Muscle of arm (tissue), 14 donors: Measurements from ENCODE around the gene HNRNPUL2. TPM values are rescaled to one million over a fixed set of nuclear protein-coding genes. Genes with fewer than 3 reads are reported as not detected.
A peak's percentile ranks its signal among the peaks of the same experiment; 100 is the strongest.
"Not testable (repeated sequence)": the region's sequence is repeated elsewhere in the genome, so short reads cannot be mapped to it uniquely, and the experiment has no call there.

Source experiments
- DNase-seq: peaks from one replicate; pipeline ENCODE4 v3.0.0-alpha.2; 2013
- long read RNA-seq, 11 donors: transcript quantifications; one replicate each; lab custom pipeline, GENCODE V29; 2026
- polyA plus RNA-seq, 12 donors: library from polyadenylated mRNA; unstranded; fragments of 120-200 nt; gene quantifications; one replicate each; pipeline ENCODE4 v1.2.1, GENCODE V29; 2013; ENCODE audit not compliant: insufficient read length in 12 of 12

HNRNPUL2 gene
- 10 to 100 TPM in 11 of 12 donors, not detected in 1; 40.6 to 57.1 (median 49.4) TPM for polyA plus RNA-seq
- long read RNA-seq, donor 1, full-length matches to known transcripts: 4 of 9 reads
- long read RNA-seq, donor 1, partial matches to known transcripts: 5 of 9 reads
- long read RNA-seq, donor 1, other reads (novel, unspliced or antisense): 0 of 9 reads
- long read RNA-seq, donor 2, full-length matches to known transcripts: 4 of 4 reads
- long read RNA-seq, donor 2, partial matches to known transcripts: 0 of 4 reads
- long read RNA-seq, donor 2, other reads (novel, unspliced or antisense): 0 of 4 reads
- long read RNA-seq, donor 3: 0 reads
- long read RNA-seq, donor 4, full-length matches to known transcripts: 2 of 2 reads
- long read RNA-seq, donor 4, partial matches to known transcripts: 0 of 2 reads
- long read RNA-seq, donor 4, other reads (novel, unspliced or antisense): 0 of 2 reads
- long read RNA-seq, donor 5: 0 reads
- long read RNA-seq, donor 6, full-length matches to known transcripts: 2 of 2 reads
- long read RNA-seq, donor 6, partial matches to known transcripts: 0 of 2 reads
- long read RNA-seq, donor 6, other reads (novel, unspliced or antisense): 0 of 2 reads
- long read RNA-seq, donor 7, full-length matches to known transcripts: 2 of 2 reads
- long read RNA-seq, donor 7, partial matches to known transcripts: 0 of 2 reads
- long read RNA-seq, donor 7, other reads (novel, unspliced or antisense): 0 of 2 reads
- long read RNA-seq, donor 8, full-length matches to known transcripts: 6 of 6 reads
- long read RNA-seq, donor 8, partial matches to known transcripts: 0 of 6 reads
- long read RNA-seq, donor 8, other reads (novel, unspliced or antisense): 0 of 6 reads
- long read RNA-seq, donor 9, full-length matches to known transcripts: 1 of 1 reads
- long read RNA-seq, donor 9, partial matches to known transcripts: 0 of 1 reads
- long read RNA-seq, donor 9, other reads (novel, unspliced or antisense): 0 of 1 reads
- long read RNA-seq, donor 10, full-length matches to known transcripts: 3 of 3 reads
- long read RNA-seq, donor 10, partial matches to known transcripts: 0 of 3 reads
- long read RNA-seq, donor 10, other reads (novel, unspliced or antisense): 0 of 3 reads
- long read RNA-seq, donor 11, full-length matches to known transcripts: 3 of 3 reads
- long read RNA-seq, donor 11, partial matches to known transcripts: 0 of 3 reads
- long read RNA-seq, donor 11, other reads (novel, unspliced or antisense): 0 of 3 reads

DNA sequence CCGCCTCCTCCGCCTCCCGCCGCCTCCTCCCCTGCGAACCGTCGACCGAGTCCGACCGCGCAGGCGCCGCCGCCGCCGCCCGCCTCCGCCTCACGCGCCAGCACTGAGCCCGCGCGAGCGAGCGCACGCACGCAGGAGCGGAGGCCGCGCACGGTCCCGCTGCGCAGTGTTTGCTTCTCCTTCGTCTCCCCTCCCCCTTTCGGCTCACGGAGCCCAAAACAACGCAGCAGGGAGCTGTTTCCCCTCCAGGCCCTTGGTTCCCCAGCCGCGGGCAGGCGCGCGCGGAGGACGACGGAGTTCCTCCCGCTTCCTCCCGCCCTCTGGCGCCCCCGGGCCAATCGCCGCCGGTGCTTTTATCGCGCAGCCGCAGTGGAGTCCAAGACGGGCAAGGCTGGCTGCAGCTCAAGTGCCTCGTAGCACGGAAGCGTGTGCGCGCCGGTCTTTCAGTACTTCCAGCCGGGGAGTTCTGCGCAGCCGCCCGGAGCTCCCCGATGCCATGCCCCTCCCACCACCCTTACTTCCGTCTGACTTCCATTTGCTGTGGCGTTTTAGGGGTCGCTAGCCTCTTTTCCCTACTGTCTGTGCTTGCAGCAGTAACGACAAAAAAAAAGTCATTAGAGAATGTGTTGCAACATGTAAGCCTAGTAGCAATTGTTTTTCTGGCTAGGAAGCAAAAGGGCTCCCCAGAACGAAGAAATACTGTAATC lies at the start of gene HNRNPUL2:
Gene HNRNPUL2 (minus strand): TSS at position 293 of the 707 bp plus-strand sequence. CDS start 301 bp downstream, outside the sequence.
- DNase-seq: peak; percentile 100

DNA sequence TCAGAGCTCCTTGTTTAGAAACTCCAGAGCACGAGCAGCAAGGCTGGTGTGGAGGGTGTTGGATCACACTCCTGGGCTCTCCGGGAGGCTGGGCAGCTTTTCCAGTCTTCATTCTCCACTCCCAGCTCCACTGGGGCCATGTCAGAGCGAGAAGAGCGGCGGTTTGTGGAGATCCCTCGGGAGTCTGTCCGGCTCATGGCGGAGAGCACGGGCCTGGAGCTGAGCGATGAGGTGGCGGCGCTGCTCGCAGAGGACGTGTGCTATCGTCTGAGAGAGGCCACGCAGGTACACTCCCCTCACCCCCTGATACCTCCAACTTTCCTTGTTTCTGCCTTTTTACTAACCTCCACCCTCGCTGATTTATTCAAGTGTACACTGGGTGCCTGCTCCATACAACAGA lies 48.4 kb upstream of the HNRNPUL2 start:
- no peak for DNase-seq

DNA sequence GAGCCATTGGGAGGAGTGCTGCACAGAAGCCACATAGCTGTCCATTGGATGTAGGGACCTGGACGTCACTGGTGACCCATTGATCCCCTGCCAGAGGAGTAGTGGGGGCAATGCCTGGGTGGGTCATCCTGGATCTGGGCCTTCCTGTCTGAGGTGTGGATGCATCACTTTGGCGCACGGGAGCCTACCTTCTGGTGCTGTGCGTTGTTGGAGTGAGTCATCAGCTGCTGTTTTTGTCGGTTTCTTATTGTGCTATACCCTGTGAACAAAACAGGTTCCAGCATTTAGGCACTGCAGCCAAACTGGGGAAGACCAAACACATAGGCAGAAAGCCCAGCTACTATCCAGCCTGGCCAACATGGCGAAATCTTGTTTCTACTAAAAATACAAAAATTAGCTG lies 47.1 kb upstream of the HNRNPUL2 start:
- DNase-seq: no peak

DNA sequence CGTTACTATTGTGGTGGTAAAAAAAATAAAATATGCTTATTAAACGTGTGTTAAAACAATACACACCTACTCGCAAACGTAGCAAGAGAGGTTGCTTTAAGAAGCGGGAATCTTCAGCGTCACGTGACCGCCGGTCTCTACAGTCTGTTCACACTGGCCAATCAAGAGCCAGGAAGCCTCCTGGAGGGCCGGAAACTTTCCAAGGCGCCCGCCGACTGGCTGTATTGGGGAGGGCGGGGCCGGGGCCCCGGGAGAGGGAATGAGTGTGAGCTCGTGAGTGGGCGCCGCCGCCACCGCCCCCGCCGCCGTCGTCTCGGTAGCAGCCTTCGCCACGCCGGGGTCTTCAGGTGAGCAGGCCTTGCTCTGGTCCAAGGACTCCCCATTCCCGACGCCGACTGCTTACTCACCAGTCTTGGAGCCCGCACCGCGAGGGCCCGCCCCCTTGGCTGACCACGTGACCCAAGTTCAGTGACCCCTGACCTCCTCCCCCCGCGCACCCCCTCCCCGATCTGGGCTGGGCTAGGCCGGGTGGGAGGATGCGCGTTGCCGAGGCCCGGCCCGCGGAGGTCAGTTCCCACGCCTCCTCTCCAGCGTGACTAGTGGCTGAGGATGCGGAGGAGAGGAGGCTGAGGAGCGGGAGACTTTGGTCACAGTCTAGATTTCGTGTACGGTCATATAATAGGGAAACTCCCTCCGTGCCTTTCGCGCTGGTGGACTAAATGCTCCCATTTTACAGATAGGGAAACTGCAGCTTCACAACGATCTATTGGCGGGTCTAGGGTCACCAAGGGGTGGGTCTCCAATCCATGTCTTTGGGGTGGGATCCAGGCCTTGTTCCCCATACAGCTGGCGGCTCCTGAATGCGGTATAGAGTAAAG lies 44.1 kb upstream of the HNRNPUL2 start, which contains the start of gene TAF6L:
Gene TAF6L (plus strand): TSS at position 253 of the 878 bp plus-strand sequence. CDS start 4,388 bp downstream, outside the sequence.
- DNase-seq: peak; percentile 96

DNA sequence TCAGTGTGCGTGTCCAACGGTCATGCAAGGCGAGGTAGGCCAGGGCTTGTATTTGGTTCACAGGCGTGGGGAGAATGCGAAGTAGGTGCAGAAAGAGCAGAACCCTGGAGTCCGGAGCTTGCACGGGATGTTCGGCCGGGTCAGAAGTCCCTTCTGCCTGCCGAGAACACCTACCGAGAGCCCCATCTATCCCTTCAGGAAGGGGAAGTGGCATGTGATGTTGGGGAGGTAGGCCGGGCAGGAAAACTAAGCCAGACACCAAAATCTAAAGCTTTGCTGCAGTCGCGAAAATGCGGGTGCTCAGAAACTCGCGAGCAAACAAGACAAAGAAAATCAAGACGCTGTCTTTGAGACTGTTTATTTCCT lies 43.5 kb upstream of the HNRNPUL2 start:
- no peak for DNase-seq

DNA sequence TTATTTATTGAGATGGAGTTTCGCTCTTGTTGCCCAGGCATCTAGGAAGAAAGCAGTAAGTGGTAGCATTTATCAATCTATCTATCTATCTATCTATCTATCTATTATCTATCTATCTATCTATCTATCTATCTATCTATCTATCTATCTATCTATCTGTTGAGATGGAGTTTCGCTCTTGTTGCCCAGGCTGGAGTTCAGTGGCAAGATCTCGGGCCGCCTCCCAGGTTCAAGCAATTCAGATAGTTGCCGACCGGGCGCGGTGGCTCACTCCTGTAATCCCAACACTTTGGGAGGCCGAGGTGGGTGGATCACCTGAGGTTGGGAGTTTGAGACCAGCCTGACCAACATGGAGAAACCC lies 33.6 kb upstream of the HNRNPUL2 start:
- not testable (repeated sequence) for DNase-seq

GRCh38 chr11:62757846-62758788 lies 30.9 kb upstream of the HNRNPUL2 start:
- no peak for DNase-seq

DNA sequence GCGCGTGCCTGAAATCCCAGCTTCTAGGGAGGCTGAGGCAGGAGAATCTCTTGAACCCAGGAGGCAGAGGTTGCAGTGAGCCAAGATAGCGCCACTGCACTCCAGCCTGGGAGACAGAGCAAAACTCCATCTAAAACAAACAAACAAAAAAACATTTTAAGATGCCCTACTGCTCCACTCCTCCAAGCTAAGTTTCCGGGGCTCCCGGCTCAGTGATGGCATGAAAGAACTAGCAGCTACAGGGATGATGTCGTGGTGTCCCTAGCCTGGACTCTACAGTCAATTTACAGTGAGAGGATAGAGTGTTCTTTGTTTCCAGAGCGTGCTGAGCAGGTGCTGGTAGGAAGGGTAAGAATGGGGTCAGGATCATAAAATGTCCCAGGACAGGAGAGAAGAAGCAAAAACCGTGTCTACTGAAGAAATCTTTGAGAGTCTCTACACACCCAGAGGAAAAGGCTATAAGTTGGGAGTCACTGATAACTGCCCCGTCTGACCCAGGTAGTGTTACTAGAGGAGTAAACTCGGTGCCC lies 27.9 kb upstream of the HNRNPUL2 start:
- no peak for DNase-seq

DNA sequence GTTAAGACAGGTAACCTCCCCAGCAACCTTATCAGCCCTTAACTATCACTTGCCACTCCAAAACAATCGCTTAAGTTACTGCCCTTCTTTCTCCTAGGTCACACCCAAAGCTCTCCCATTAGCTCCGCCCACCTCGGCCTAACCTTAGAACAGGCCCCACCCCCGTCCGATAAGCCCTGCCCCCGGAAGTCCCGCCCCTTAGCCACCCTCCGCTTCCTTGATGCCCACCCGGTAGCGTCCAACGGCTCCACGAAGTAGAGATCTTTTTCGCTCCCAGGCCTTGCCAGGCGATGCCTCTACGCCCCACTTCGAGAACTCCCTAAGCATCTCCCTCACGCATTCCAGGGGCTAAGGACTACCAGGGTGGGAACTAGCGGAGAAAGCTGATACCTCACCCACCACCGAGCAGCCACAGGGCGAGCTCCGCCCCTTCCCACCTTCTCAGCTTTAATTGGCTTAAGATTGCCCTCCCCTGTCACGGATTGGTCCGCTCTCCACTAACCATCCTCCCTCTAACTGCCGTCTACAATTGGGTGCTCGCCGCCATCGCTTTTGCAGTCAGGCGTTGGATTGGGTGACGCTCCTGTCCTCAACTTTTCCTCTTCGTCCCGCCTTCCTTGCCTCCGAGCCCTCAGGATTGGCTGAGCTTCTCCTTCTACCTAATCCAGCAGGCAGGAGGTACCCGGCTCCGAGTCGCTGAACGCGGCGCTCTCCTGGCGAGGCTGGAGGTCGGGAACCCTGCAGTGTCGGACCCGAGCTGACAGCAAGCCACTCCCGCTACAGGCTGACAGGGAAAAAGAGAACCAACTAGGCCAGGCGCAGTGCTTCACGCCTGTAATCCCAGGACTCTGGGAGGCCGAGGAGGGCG lies 26.7 kb upstream of the HNRNPUL2 start, which contains the start of gene ZBTB3:
Gene ZBTB3 (minus strand): TSS at position 425 of the 868 bp plus-strand sequence. CDS start 496 bp downstream, outside the sequence.
- DNase-seq: peak; percentile 98

DNA sequence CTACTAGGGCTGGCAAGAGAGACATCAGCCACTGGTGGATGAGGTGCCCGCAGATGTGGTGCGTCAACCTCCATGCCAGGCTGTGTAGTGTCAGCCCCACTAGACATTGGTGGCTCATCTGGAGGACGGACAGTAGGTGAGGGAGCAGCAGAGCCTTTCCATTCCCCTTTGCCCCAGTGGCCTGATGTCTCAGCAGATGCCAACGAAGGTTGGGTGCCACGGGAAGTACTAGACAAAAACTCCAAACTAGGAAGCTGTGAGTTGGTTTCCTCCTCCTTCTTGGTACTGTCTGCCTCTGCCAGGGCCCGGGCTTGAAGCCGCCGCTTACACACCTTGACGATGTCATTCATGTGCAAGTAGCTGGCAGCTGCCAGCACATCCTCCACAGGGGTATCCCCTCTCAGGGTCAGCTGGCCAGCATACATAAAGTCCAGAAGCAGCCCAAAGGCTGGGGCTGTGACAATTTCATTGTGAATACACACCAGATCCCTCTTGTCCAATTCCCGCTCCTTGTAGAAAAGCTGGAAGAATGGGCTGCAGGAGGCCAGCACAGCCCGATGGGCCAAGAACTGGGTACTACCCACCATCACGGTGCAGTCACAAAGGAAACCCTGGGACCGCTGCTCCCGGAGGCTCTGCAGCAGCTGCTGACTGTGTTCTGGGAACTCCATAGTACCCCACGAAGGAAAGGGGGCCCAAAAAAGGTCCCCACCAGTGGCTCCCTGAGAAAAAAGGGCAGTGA lies 25.9 kb upstream of the HNRNPUL2 start:
- DNase-seq: no peak

DNA sequence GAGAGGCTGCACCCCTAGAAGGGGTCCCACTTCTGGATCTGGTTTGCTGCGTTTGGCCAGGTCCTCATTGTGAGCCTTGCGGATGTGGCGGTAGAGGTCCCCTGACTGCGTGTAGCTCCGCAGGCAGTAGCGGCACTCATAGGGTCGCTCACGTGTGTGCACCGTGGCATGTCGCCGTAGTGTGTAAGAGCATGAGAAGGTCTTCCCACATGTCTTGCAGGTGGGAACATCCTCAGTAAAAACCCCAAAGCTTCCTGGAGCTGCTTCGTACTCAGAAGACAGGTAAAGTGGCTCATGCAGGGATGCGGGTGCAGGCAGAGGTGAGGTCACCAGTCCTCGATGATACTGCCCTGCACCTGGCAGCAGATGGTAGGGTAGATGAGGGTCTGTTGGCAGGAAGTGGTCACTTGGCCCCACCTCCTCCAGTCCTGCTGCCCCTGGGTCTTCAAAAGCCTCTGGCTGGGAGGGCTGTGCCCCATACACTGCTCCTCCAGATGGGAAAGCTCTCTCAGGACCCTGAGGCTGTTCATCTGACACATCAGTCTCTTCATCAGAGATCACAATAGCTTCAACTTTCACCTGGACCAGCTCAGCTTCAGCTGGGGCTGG lies 25.0 kb upstream of the HNRNPUL2 start:
- no peak for DNase-seq

DNA sequence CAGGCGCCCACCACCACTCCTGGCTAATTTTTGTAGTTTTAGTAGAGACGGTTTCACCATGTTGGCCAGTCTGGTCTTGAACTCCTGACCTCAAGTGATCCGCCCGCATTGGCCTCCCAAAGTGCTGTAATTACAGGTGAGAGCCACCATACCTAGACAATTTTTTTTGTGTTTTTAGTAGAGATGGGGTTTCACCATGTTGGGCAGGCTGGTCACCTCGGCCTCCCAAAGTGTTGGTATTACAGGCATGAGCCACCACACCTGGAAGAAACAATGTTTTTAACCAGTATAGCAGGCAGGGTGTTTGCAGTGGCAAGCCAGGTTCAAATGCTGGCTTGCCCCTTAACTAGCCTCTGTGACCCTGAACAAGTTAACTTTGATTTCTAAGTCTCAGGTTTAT lies 22.7 kb upstream of the HNRNPUL2 start:
- DNase-seq: not testable (repeated sequence)

DNA sequence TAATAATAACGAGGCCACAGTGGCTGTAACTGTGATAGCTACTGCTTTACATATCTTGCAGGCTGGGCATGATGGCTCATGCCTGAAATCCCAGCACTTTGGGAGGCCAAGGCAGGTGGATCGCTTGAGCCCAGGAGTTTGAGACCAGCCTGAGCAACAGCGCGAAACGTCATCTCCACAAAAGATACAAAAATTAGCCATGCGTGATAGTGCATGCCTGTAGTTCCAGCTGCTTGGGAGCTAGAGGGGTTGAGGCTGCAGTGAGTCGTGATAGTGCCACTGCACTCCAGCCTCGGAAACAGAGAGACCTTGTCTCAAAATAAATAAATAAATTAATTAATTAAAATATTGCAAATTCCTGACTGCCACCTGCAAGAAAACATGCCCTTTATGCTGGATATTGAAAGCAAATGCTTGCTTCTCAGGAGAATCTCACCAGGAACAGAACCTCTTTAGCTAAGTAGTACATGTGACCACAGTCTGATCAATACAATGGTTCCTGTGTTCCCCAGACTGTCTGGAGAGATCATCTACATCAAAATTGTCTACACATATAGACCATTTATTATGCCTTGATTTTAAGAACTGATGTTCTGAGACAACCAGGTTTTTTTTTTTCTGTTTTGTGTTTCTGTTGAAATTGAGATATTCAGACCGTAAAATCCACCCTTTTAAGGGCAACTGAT lies 20.4 kb upstream of the HNRNPUL2 start:
- DNase-seq: no peak

DNA sequence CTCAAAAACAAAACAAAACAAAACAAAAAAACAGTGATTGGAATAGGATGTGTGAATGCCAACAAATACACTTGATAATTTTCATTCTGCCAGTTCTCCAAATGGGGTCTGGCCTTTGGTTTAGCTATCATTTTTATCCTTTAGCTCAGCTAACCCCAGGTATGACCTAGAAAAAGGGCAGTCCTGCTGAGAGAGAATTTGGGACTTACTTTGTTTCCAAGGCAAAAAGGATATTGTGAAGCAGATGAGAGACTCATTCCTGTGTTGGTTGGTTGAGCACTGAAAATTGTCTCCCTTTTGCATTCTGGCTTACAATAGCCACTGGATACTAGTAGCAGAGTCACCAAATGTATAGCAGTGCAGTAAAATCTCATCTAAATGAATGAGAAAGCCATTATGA lies 9.9 kb upstream of the HNRNPUL2 start:
- DNase-seq: no peak

GRCh38 chr11:62732830-62733229 lies 5.6 kb upstream of the HNRNPUL2 start:
- no peak for DNase-seq

GRCh38 chr11:62730076-62730475 lies 2.8 kb upstream of the HNRNPUL2 start:
- DNase-seq: not testable (repeated sequence)
